Occipital lobe (tissue), 2 donors: ENCODE measurements around the gene SPATA2L. TPM values are rescaled to one million over a fixed set of nuclear protein-coding genes. Genes with fewer than 3 reads are reported as not detected.

Experiments
- DNase-seq: peaks from one replicate; lab custom pipeline; 2025; lab: John Stamatoyannopoulos, UW
- total RNA-seq: library from RNA; depleted of rRNA; stranded (reverse); fragments of >200 nt; gene quantifications from one replicate; pipeline ENCODE4 v1.2.3, GENCODE V29; 2014

The SPATA2L gene
- total RNA-seq, 1 donor from 2014 or later, result 12.5 TPM

GRCh38 chr16:89657442-89658220, 43.9 kb downstream of the SPATA2L start, which contains the start of the genes CHMP1A and SPATA33:
TSS of gene CHMP1A (minus strand) at chr16:89657708. CDS start at chr16:89657588, 120 bp downstream.
TSS of gene SPATA33 (plus strand) at chr16:89657836. CDS start at chr16:89657912, 76 bp downstream.
- peak; percentile 78 for DNase-seq

GRCh38 chr16:89656435-89657121, 44.9 kb downstream of the SPATA2L start:
- no peak for DNase-seq

DNA sequence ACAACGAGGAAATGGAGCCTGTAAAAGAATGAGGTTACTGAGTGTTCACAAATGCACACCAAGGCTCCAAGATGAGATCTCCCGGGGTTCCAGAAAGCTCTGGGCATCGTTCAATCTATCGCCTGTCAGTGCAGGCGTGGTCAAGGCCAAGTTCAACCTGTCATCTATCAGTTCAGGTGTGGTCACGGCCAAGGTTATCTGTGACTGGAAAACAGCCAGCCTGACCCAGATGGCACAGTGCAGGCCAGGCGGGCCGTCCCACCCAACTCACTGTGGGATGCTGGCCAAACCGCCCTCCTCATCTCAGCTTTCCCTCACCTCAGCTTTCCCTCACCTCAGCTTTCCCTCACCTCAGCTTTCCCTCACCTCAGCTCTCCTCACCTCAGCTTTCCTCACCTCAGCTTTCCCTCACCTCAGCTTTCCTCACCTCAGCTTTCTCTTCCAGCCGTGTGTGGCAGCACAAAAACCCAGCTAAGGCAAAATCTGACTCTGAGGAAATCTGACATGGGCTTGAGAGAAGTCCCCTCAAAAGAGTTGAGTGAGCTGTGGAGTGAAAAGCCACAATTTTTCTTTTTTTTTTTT, 46.4 kb downstream of the SPATA2L start:
- DNase-seq, result no peak

DNA sequence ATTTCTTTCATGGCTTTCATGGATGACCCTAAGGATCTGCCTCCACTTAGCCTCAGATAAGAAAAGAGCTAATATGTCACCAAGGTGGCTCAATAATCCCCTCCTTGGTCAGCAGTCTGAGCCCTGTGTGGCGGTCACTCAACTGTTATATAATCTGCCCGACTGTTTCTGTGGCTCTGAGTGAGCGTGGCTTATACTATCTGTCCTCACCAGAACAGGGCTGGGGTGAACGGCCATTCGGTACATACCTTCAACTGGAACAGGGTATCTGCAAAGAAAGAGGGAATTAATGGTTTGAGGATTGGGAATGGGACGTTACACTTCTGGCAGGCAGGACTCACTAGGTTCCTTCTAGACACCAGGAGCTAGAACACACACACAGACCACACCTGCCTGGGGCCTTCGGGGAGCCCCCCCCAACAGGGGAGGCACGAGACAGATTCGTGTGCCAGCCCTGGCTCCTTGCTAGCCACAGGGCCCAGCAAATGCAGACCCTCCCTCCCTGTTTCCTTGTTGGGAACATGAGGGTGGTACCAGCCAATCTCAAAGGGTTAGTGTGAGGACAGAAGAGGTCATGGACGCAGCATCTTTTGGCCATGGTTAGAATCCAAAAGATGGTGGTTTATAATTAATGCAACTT, 47.7 kb downstream of the SPATA2L start:
- DNase-seq, result no peak

- no peak for DNase-seq
Measured at GRCh38 chr16:89651584-89651983, 49.9 kb downstream of the SPATA2L start.

DNA sequence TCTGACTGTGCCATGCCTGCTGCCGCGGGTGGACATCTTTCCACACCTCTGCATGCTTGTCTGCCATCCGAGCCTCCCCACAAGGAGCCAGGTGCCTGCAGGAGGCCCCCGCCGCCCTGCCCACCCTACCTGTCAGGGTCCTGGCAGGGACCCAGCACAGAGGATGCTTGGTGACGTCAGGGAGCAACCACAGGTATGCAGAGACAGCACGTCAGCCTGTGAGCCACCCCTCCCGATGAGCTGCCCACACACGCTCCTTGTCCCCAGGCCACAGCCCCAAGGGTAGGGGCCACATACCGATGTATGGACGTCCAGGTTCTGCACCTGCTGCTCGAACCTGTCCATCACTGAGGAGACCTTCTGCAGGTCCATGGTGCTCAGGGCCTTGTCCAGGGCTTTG, 54.6 kb downstream of the SPATA2L start:
- no peak for DNase-seq

Other genes with a start within 250 kb of the SPATA2L start
- 27.5 TPM for gene ANKRD11, start 211.1 kb downstream of the SPATA2L start, total RNA-seq
- 78.1 TPM for gene SPG7, start 193.3 kb downstream of the SPATA2L start, total RNA-seq
- gene RPL13, start 141.0 kb downstream of the SPATA2L start, total RNA-seq, result 2,357 TPM
- gene CPNE7, start 125.9 kb downstream of the SPATA2L start, total RNA-seq, result 14.8 TPM
- 3.9 TPM for gene DPEP1, start 88.1 kb downstream of the SPATA2L start, total RNA-seq
- gene CHMP1A, start 44.0 kb downstream of the SPATA2L start, total RNA-seq, result 66.4 TPM
- 4.8 TPM for gene SPATA33, start 43.9 kb downstream of the SPATA2L start, total RNA-seq
- 22.9 TPM for gene CDK10, start 15.0 kb downstream of the SPATA2L start, total RNA-seq
- gene VPS9D1, start 19.2 kb upstream of the SPATA2L start, total RNA-seq, result 9.7 TPM
- gene ZNF276, start 19.8 kb upstream of the SPATA2L start, total RNA-seq, result 14.2 TPM
- 10.8 TPM for gene FANCA, start 114.9 kb upstream of the SPATA2L start, total RNA-seq
- gene SPIRE2, start 126.8 kb upstream of the SPATA2L start, total RNA-seq, result 17.0 TPM
- gene TCF25, start 171.9 kb upstream of the SPATA2L start, total RNA-seq, result 136 TPM
- 3.3 TPM for gene MC1R, start 217.2 kb upstream of the SPATA2L start, total RNA-seq
- 2,684 TPM for gene TUBB3, start 221.6 kb upstream of the SPATA2L start, total RNA-seq
- 62.9 TPM for gene DEF8, start 247.1 kb upstream of the SPATA2L start, total RNA-seq